GM12878 (cell line): ENCODE data around the gene NEU4. TPM values are rescaled to one million over a fixed set of nuclear protein-coding genes. Genes with fewer than 3 reads are reported as not detected.
A peak's percentile ranks its signal among the peaks of the same experiment; 100 is the strongest.
"Not testable (repeated sequence)": the region's sequence is repeated elsewhere in the genome, so short reads cannot be mapped to it uniquely, and the experiment has no call there.

Source experiments
- ATAC-seq: fragments of 200-7000 bp; cut with Tn5 transposase; 3 replicates; pipeline ENCODE4 v1.9.1; 2020; ENCODE audit warnings: mild to moderate bottlenecking, moderate library complexity
- BruUV-seq: library from RNA; stranded (reverse); fragments of 400-500 nt; replicated peaks from 2 replicates; lab custom pipeline; 2021; lab: Mats Ljungman, UMichigan
- CTCF ChIA-PET: fragments of 300-600 bp; sonication (Branson Sonifier 250); formaldehyde crosslinking; extraction: SDS; loops from one replicate; lab custom pipeline; 2021; ENCODE audit warnings: inconsistent platforms; lab: Yijun Ruan, JAX
- POLR2A ChIA-PET: fragments of 350-600 bp; formaldehyde crosslinking; extraction: SDS; loops from one replicate; lab custom pipeline; 2021; ENCODE audit warnings: inconsistent platforms; lab: Charles Lee
- RAD21 ChIA-PET: fragments of 300-600 bp; sonication (Branson Sonifier 250); formaldehyde crosslinking; loops from one replicate; lab custom pipeline; 2023; ENCODE audit warnings: antibody characterized with exemption; ENCODE audit not compliant: unreplicated experiment; lab: Charles Lee
- SMC1A ChIA-PET: fragments of 300-600 bp; sonication (Branson Sonifier 250); formaldehyde crosslinking; loops from one replicate; lab custom pipeline; 2023; ENCODE audit not compliant: unreplicated experiment, uncharacterized antibody; lab: Charles Lee
- DNase-seq: peaks from one replicate; pipeline ENCODE4 v3.0.0-alpha.2; 2011; ENCODE audit warnings: low read depth, low spot score
- FAIRE-seq: peaks from 3 replicates; lab custom pipeline; 2011; peaks lifted over from hg19 to GRCh38; lab: Jason Lieb, UNC
- H2AFZ ChIP-seq: 2 replicates; pipeline ENCODE4 v1.6.0; 2011; ENCODE audit warnings: low read depth, low read length, control low read depth; ENCODE audit not compliant: control insufficient read depth
- H3K27ac ChIP-seq: 2 replicates; pipeline ENCODE4 v1.5.1; 2011; ENCODE audit warnings: control low read depth; ENCODE audit not compliant: control insufficient read depth, insufficient read depth
- H3K27me3 ChIP-seq, 2 experiments: replicated peaks in 1 of 2; 2 replicates each; pipeline versions ENCODE4 v1.6.0 to v1.6.1; 2011; ENCODE audit warnings: low read length in 1 of 2; ENCODE audit not compliant: control insufficient read depth in 2 of 2, insufficient read depth in 2 of 2
- H3K36me3 ChIP-seq, 2 experiments: 2 replicates each; pipeline ENCODE4 v1.5.1; 2011; ENCODE audit warnings: low read length in 1 of 2; ENCODE audit not compliant: control insufficient read depth in 2 of 2, insufficient read depth in 2 of 2
- H3K4me1 ChIP-seq: 2 replicates; pipeline ENCODE4 v1.6.1; 2011; ENCODE audit warnings: mild to moderate bottlenecking, low read length, moderate library complexity, mixed read lengths; ENCODE audit not compliant: control insufficient read depth, insufficient read depth
- H3K4me2 ChIP-seq: 2 replicates; pipeline ENCODE4 v1.6.0; 2011; ENCODE audit warnings: control low read depth; ENCODE audit not compliant: control insufficient read depth, insufficient read depth
- H3K4me3 ChIP-seq: fragments of 200-600 bp; sonication (generic); 2 replicates; pipeline ENCODE4 v1.5.1; 2016
- H3K79me2 ChIP-seq: 2 replicates; pipeline ENCODE4 v1.6.0; 2011; ENCODE audit warnings: low read length; ENCODE audit not compliant: control insufficient read depth, insufficient read depth
- H3K9ac ChIP-seq: 2 replicates; pipeline ENCODE4 v1.8.0; 2011; ENCODE audit warnings: low read length, control low read depth, mixed read lengths; ENCODE audit not compliant: control insufficient read depth, insufficient read depth
- H3K9me3 ChIP-seq: replicated peaks from 3 replicates; pipeline ENCODE4 v1.5.1; 2011; ENCODE audit warnings: mild to moderate bottlenecking, low read length; ENCODE audit not compliant: control insufficient read depth, insufficient read depth
- H4K20me1 ChIP-seq: 2 replicates; pipeline ENCODE4 v1.6.0; 2011; ENCODE audit not compliant: control insufficient read depth, insufficient read depth
- CREB1 ChIP-seq: IDR thresholded peaks from 2 replicates; pipeline ENCODE4 v1.6.1; 2012; ENCODE audit warnings: low read depth, mild to moderate bottlenecking, inconsistent platforms
- EZH2 ChIP-seq: IDR thresholded peaks from 2 replicates; pipeline ENCODE4 v1.6.1; 2012; ENCODE audit warnings: low read depth, mild to moderate bottlenecking, control low read depth, inconsistent platforms, low read length, borderline replicate concordance; ENCODE audit not compliant: control insufficient read depth
- NFYA ChIP-seq: IDR thresholded peaks from 2 replicates; pipeline ENCODE4 v1.6.1; 2011; ENCODE audit warnings: low read depth, mild to moderate bottlenecking, low read length, improper control_type of control experiment, borderline replicate concordance
- NR2F1 ChIP-seq: fragments of 450-650 bp; conservative IDR thresholded peaks from 2 replicates; pipeline ENCODE4 v1.6.1; 2017; ENCODE audit warnings: mild to moderate bottlenecking
- POLR2A ChIP-seq: IDR thresholded peaks from 2 replicates; pipeline ENCODE4 v1.6.1; 2011; ENCODE audit warnings: low read depth, mild to moderate bottlenecking, low read length
- RUNX3 ChIP-seq: IDR thresholded peaks from 2 replicates; pipeline ENCODE4 v1.6.1; 2012; ENCODE audit warnings: low read length, inconsistent platforms
- WGBS: methylation state at CpG from one replicate; pipeline ENCODE4 v1.1.6; 2016; ENCODE audit warnings: low lambda C conversion rate; ENCODE audit not compliant: insufficient replicate concordance, insufficient coverage; ENCODE audit errors: missing lambda C conversion rate; 5-methylcytosine and 5-hydroxymethylcytosine counted together
- in situ Hi-C: fragments of 300-500 bp; cut with MboI; formaldehyde crosslinking; loops from 9 replicates; pipeline ENCODE4 v1.14.3; 2018; ENCODE audit warnings: mixed read lengths
- intact Hi-C: fragments of 100-400 bp; cut with micrococcal nuclease; formaldehyde crosslinking; loops from one replicate; pipeline ENCODE4 v1.14.2; 2022; ENCODE audit not compliant: unreplicated experiment
- polyA plus RNA-seq, 11 experiments: library from polyadenylated mRNA; depleted of rRNA in 4 of 11; unstranded in 6 of 11; stranded (reverse) in 5 of 11; fragments of >200 nt; fragmentation: Nextera tagmentation in 4 of 11; fragmentation: Illumina TruSeq in 1 of 11; extraction: Ambion mirVana in 4 of 11; extraction: Trizol in 1 of 11; gene quantifications; 1 replicate in 1 of 11; 2 replicates in 10 of 11; pipeline versions ENCODE4 v1.2.1 to v1.2.3, GENCODE V29; 2011 to 2016; ENCODE audit warnings: inconsistent platforms in 2 of 11, missing spikeins in 2 of 11, low read depth in 1 of 11
- total RNA-seq, 4 experiments: library from RNA; depleted of rRNA in 3 of 4; stranded (reverse); fragments of >200 nt in 3 of 4; fragmentation: Illumina TruSeq in 1 of 4; extraction: Trizol in 1 of 4; gene quantifications; 2 replicates each; pipeline versions ENCODE4 v1.2.1 to v1.2.3, GENCODE V29; 2013 to 2021

NEU4 gene
- total and polyA plus RNA-seq, 10 of the 15 experiments (the other 5 are each of a cell fraction or from before 2014, with no cell fraction given): 0.01 to 0.28 (median 0.14) TPM; not detected in 5

GRCh38 chr2:241817821-241818215 is 8.8 kb downstream of the NEU4 start:
- FAIRE-seq, H3K9ac ChIP-seq, H3K36me3 ChIP-seq, H3K79me2 ChIP-seq, H4K20me1 ChIP-seq, in situ Hi-C loops, intact Hi-C loops, CTCF ChIA-PET, RAD21 ChIA-PET, H3K27me3 ChIP-seq, H3K4me3 ChIP-seq, BruUV-seq, H3K4me1 ChIP-seq, DNase-seq, H2AFZ ChIP-seq, H3K27ac ChIP-seq, H3K9me3 ChIP-seq, H3K4me2 ChIP-seq, ATAC-seq: not testable (repeated sequence)
- 0 out of 2 replicates have a peak, but pooled peaks have one; percentile 2 for TF ChIP-seq POLR2A
- 68% methylated on average over 9 of the region's 10 CpGs for WGBS
- SMC1A ChIA-PET: interaction anchor here (0.9 kb wide), 1 partner anchor 85 kb away, joined by 4 read pairs; no protein-coding TSS in a partner anchor
- POLR2A ChIA-PET: interaction anchor here (1.0 kb wide), 1 partner anchor 51 kb away, joined by 3 read pairs; no protein-coding TSS in a partner anchor

GRCh38 chr2:241818229-241818942 is 9.4 kb downstream of the NEU4 start:
- FAIRE-seq (no peak), ATAC-seq (no peak), DNase-seq (no peak)
- POLR2A ChIA-PET: no interaction called here
- no TSS peak for BruUV-seq
- Histone ChIP-seq H3K36me3 (no peaks in the 10 kb centered on the region), H3K4me3 (no peak overlapping the region), H4K20me1 (no peaks in the 10 kb centered on the region), H3K27ac (no peak overlapping the region), H3K9ac (no peak overlapping the region), H3K27me3 (no peaks in the 10 kb centered on the region), H3K4me2 (no peak overlapping the region), H2AFZ (no peak overlapping the region), H3K9me3 (no peaks in the 10 kb centered on the region; the same call in 2 of the 3 replicates), H3K4me1 (peaks cover 7% of the 10 kb centered on the region), H3K79me2 (no peaks in the 10 kb centered on the region)
- 47% methylated on average over 23 of the region's 25 CpGs for WGBS
- SMC1A ChIA-PET: no interaction called here
- RAD21 ChIA-PET: no interaction called here
- intact Hi-C loops (no loop called here), in situ Hi-C loops (no loop called here)
- CTCF ChIA-PET: no interaction called here
- TF ChIP-seq NR2F1 (no peak), NFYA (no peak), RUNX3 (no peak), EZH2 (no peak), CREB1 (no peak)
